Measurements from ENCODE around the gene GSTA4.
"Not testable (repeated sequence)": the region's sequence is repeated elsewhere in the genome, so short reads cannot be mapped to it uniquely, and the experiment has no call there.

The GSTA4 gene

GRCh38 chr6:53011979-53012378 lies 16.9 kb upstream of the GSTA4 start:
- DNase-seq, result no peak

GRCh38 chr6:53010504-53010903 lies 15.4 kb upstream of the GSTA4 start:
- no peak for DNase-seq

GRCh38 chr6:53009511-53009910 lies 14.4 kb upstream of the GSTA4 start:
- DNase-seq, result no peak

- DNase-seq, result no peak
Observed at GRCh38 chr6:53009056-53009455, 14.0 kb upstream of the GSTA4 start.

- not testable (repeated sequence) for DNase-seq
Observed at GRCh38 chr6:53008192-53008687, 13.2 kb upstream of the GSTA4 start.

- no peak for DNase-seq
Observed at GRCh38 chr6:53005663-53006250, 10.7 kb upstream of the GSTA4 start.

- no peak for DNase-seq
Observed at GRCh38 chr6:52999456-52999855, 4.4 kb upstream of the GSTA4 start.

- no peak for DNase-seq
Observed at GRCh38 chr6:52998603-52999002, 3.5 kb upstream of the GSTA4 start.

GRCh38 chr6:52995913-52996645 lies 995 bp upstream of the GSTA4 start:
- DNase-seq, result peak; percentile 19

- no peak for DNase-seq
Observed at GRCh38 chr6:52994839-52995088, 320 bp downstream of the GSTA4 start.

GRCh38 chr6:52994031-52994838 lies 849 bp downstream of the GSTA4 start:
- peak; percentile 20 for DNase-seq

- DNase-seq, result no peak
Observed at GRCh38 chr6:52992980-52993920, 1.8 kb downstream of the GSTA4 start.

- no peak for DNase-seq
Observed at GRCh38 chr6:52990342-52990741, 4.7 kb downstream of the GSTA4 start.

- DNase-seq, result no peak
Observed at GRCh38 chr6:52985228-52985627, 9.9 kb downstream of the GSTA4 start.

GRCh38 chr6:52984247-52984646 lies 10.8 kb downstream of the GSTA4 start:
- no peak for DNase-seq

GRCh38 chr6:52983159-52983848 lies 11.8 kb downstream of the GSTA4 start:
- no peak for DNase-seq

- DNase-seq, result no peak
Observed at GRCh38 chr6:52982680-52983079, 12.4 kb downstream of the GSTA4 start.

GRCh38 chr6:52981222-52981900 lies 13.7 kb downstream of the GSTA4 start:
- DNase-seq, result no peak

GRCh38 chr6:52976591-52977035 lies 18.5 kb downstream of the GSTA4 start:
- DNase-seq, result no peak

GRCh38 chr6:52976149-52976548 lies 18.9 kb downstream of the GSTA4 start:
- DNase-seq, result no peak

- DNase-seq, result no peak
Observed at GRCh38 chr6:52975580-52975979, 19.5 kb downstream of the GSTA4 start.

GRCh38 chr6:52972989-52973388 lies 22.1 kb downstream of the GSTA4 start:
- no peak for DNase-seq
